Glomerular visceral epithelial cell (primary cell): ENCODE results near the gene PFKFB3.
"Not testable (repeated sequence)": the region's sequence is repeated elsewhere in the genome, so short reads cannot be mapped to it uniquely, and the experiment has no call there.

Experiments used
- DNase-seq: peaks from one replicate; pipeline ENCODE4 v3.0.0-alpha.2; 2016; ENCODE audit errors: extremely low spot score

PFKFB3 gene

GRCh38 chr10:6178581-6178980 lies 24.2 kb upstream of the PFKFB3 start:
- no peak for DNase-seq

- DNase-seq = no peak
These were observed 23.7 kb upstream of the PFKFB3 start for GRCh38 chr10:6179078-6179477.

GRCh38 chr10:6180480-6181110 lies 22.1 kb upstream of the PFKFB3 start:
- DNase-seq = no peak

- no peak for DNase-seq
These were observed 21.5 kb upstream of the PFKFB3 start for GRCh38 chr10:6181249-6181648.

GRCh38 chr10:6182454-6183098 lies 20.2 kb upstream of the PFKFB3 start:
- DNase-seq = no peak

GRCh38 chr10:6185039-6185716 lies 17.6 kb upstream of the PFKFB3 start:
- no peak for DNase-seq

GRCh38 chr10:6186894-6187256 lies 15.9 kb upstream of the PFKFB3 start:
- DNase-seq = no peak

- no peak for DNase-seq
These were observed 15.5 kb upstream of the PFKFB3 start for GRCh38 chr10:6187278-6187677.

GRCh38 chr10:6190033-6190432 lies 12.7 kb upstream of the PFKFB3 start:
- DNase-seq = not testable (repeated sequence)

GRCh38 chr10:6191147-6191546 lies 11.6 kb upstream of the PFKFB3 start:
- DNase-seq = no peak

- DNase-seq = no peak
These were observed 11.2 kb upstream of the PFKFB3 start for GRCh38 chr10:6191569-6191968.

- not testable (repeated sequence) for DNase-seq
These were observed 9.4 kb upstream of the PFKFB3 start for GRCh38 chr10:6193342-6193741.

- no peak for DNase-seq
These were observed 8.4 kb upstream of the PFKFB3 start for GRCh38 chr10:6194311-6194710.

GRCh38 chr10:6195376-6195775 lies 7.4 kb upstream of the PFKFB3 start:
- no peak for DNase-seq

GRCh38 chr10:6195846-6196245 lies 6.9 kb upstream of the PFKFB3 start:
- no peak for DNase-seq

GRCh38 chr10:6196524-6196923 lies 6.2 kb upstream of the PFKFB3 start:
- DNase-seq = not testable (repeated sequence)

- DNase-seq = no peak
These were observed 5.4 kb upstream of the PFKFB3 start for GRCh38 chr10:6197321-6197720.

- no peak for DNase-seq
These were observed 4.6 kb upstream of the PFKFB3 start for GRCh38 chr10:6198171-6198570.

GRCh38 chr10:6199131-6199733 lies 3.5 kb upstream of the PFKFB3 start:
- DNase-seq = no peak

- DNase-seq = no peak
These were observed 2.3 kb upstream of the PFKFB3 start for GRCh38 chr10:6200440-6200733.

- no peak for DNase-seq
These were observed 1.8 kb upstream of the PFKFB3 start for GRCh38 chr10:6200734-6201515.

- peak; percentile 56 for DNase-seq
These were observed 1.2 kb upstream of the PFKFB3 start for GRCh38 chr10:6201516-6201975.
